Gastroesophageal sphincter (tissue), 4 donors: Measurements from ENCODE around the gene KL. TPM values are rescaled to one million over a fixed set of nuclear protein-coding genes. Genes with fewer than 3 reads are reported as not detected.

Source experiments
- ATAC-seq: fragments of 150-250 bp; one replicate; pipeline ENCODE4 v1.9.1; 2016; ENCODE audit warnings: mild to moderate bottlenecking, moderate library complexity
- H3K27ac ChIP-seq, 4 donors: fragments of 200-600 bp; sonication (generic) in 3 of 4; 1 replicate in 3 of 4; 2 replicates in 1 of 4; pipeline ENCODE4 v1.5.1; 2016 to 2019
- H3K27me3 ChIP-seq: fragments of 200-600 bp; sonication (generic); one replicate; pipeline ENCODE4 v1.5.1; 2019
- H3K36me3 ChIP-seq, 2 donors: fragments of 200-600 bp; sonication (generic); one replicate each; pipeline ENCODE4 v1.5.1; 2019; ENCODE audit warnings: control low read depth in 1 of 2
- H3K4me1 ChIP-seq, 3 donors: fragments of 200-600 bp; sonication (generic); 1 replicate in 2 of 3; 2 replicates in 1 of 3; pipeline ENCODE4 v1.5.1; 2016 to 2019; ENCODE audit warnings: control low read depth in 2 of 3
- H3K4me3 ChIP-seq, 2 donors: fragments of 200-600 bp; sonication (generic); one replicate each; pipeline ENCODE4 v1.5.1; 2019; ENCODE audit warnings: mild to moderate bottlenecking in 1 of 2, moderate library complexity in 1 of 2
- H3K9me3 ChIP-seq, 3 donors: fragments of 200-600 bp; sonication (generic); one replicate each; pipeline ENCODE4 v1.5.1; 2017 to 2019; ENCODE audit warnings: control low read depth in 2 of 3
- CTCF ChIP-seq, 4 experiments: fragments of 200-600 bp in 2 of 4; fragments of 450-650 bp in 2 of 4; sonication (generic) in 1 of 4; IDR thresholded peaks; one replicate each; pipeline ENCODE4 v1.5.1; 2017 to 2019; ENCODE audit warnings: antibody characterized with exemption in 4 of 4, mild to moderate bottlenecking in 2 of 4, moderate library complexity in 2 of 4
- EP300 ChIP-seq: sonication (generic); formaldehyde crosslinking; IDR thresholded peaks from one replicate; pipeline ENCODE4 v1.6.1; 2017; ENCODE audit warnings: antibody characterized with exemption, mild to moderate bottlenecking
- POLR2A ChIP-seq, 2 donors: fragments of 450-650 bp; IDR thresholded peaks; one replicate each; pipeline ENCODE4 v1.6.1; 2017; ENCODE audit warnings: antibody characterized with exemption in 2 of 2, mild to moderate bottlenecking in 2 of 2, moderate library complexity in 1 of 2
- POLR2AphosphoS5 ChIP-seq: sonication (generic); formaldehyde crosslinking; IDR thresholded peaks from one replicate; pipeline ENCODE4 v1.6.1; 2017; ENCODE audit warnings: antibody characterized with exemption
- WGBS, 2 donors: methylation state at CpG; one replicate each; pipeline ENCODE4 v1.1.5; 2018; ENCODE audit warnings: low coverage in 1 of 2; 5-methylcytosine and 5-hydroxymethylcytosine counted together
- total RNA-seq, 4 donors: library from RNA; depleted of rRNA; stranded (reverse); fragments of >200 nt; gene quantifications; one replicate each; pipeline ENCODE4 v1.1.0, GENCODE V29; 2016

The KL gene
- total RNA-seq, 4 donors from 2014 or later: 1.7 to 6.6 (median 3.4) TPM

DNA sequence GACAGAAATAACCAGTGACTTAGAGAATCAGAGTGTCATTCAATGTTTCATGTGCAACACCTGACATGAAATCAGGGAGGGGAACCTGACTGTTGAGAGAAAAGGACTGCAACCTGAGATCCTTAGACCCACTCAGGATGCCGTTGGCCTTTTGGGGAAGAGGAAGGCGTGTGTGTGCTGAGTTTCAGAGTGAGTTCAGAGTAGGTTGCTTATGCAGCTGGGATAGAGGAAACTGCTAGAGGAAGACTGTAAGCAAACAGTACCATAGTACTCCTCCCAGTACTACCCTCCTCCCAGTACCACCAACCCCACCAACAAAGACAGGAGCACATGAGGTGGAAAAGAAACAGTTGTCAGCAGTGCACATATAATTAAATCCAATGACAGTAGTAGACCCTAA, 63.7 kb downstream of the KL start:
- no peak overlapping the region for H3K4me3 ChIP-seq
- H3K36me3 ChIP-seq: no peaks in the 10 kb centered on the region
- H3K27me3 ChIP-seq: no peaks in the 10 kb centered on the region
- 60 to 80% methylated on average over 1 to 2 of the region's 2 CpGs for WGBS, 2 donors
- no peak for ATAC-seq
- TF ChIP-seq EP300 (no peak), POLR2AphosphoS5 (no peak), CTCF (IDR thresholded peaks at IDR 0.05) (no peak), POLR2A (IDR thresholded peaks at IDR 0.05) (no peak)
- H3K4me1 ChIP-seq: peaks cover 0 to 25% (median 0%) of the 10 kb centered on the region in 3 donors
- no peak overlapping the region for H3K27ac ChIP-seq
- H3K9me3 ChIP-seq: no peaks in the 10 kb centered on the region

- Histone ChIP-seq H3K4me3 (no peak overlapping the region), H3K27me3 (no peaks in the 10 kb centered on the region), H3K36me3 (no peaks in the 10 kb centered on the region), H3K9me3 (no peaks in the 10 kb centered on the region), H3K4me1 (peaks cover 0 to 25% (median 0%) of the 10 kb centered on the region in 3 donors), H3K27ac (no peak overlapping the region)
- TF ChIP-seq POLR2A (IDR thresholded peaks at IDR 0.05): no peak
- WGBS, 2 donors: 27 to 42% methylated on average over 5 of the region's 5 CpGs
- ATAC-seq: no peak
Observed at GRCh38 chr13:33080972-33081590, 64.9 kb downstream of the KL start.

DNA sequence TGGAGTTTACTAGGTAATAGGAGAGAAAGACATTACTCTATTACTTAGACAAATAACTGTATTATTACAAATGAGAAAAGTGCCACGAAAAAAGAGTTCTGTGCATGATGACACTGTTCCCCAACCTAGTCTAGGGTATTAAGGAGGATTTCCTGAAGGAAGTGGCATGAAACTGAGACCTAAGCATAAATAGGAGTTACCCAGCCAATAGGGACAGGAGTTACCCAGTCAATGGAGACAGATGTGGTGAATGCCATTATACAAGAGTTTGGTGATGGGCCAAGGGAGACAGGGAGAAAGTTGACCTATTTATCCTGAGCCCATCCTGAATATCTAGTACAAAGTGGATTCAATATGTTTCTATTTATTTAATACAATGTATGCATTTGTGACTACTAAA, 65.4 kb downstream of the KL start:
- peaks cover 0 to 25% (median 0%) of the 10 kb centered on the region in 3 donors for H3K4me1 ChIP-seq
- TF ChIP-seq POLR2AphosphoS5 (no peak), EP300 (no peak), CTCF (IDR thresholded peaks at IDR 0.05) (no peak), POLR2A (IDR thresholded peaks at IDR 0.05) (no peak)
- no peaks in the 10 kb centered on the region for H3K9me3 ChIP-seq
- no peak overlapping the region for H3K27ac ChIP-seq
- no peaks in the 10 kb centered on the region for H3K27me3 ChIP-seq
- H3K4me3 ChIP-seq: no peak overlapping the region
- no peak for ATAC-seq
- H3K36me3 ChIP-seq: no peaks in the 10 kb centered on the region
- 36 to 55% methylated on average over 1 of the region's 1 CpG for WGBS, 2 donors

DNA sequence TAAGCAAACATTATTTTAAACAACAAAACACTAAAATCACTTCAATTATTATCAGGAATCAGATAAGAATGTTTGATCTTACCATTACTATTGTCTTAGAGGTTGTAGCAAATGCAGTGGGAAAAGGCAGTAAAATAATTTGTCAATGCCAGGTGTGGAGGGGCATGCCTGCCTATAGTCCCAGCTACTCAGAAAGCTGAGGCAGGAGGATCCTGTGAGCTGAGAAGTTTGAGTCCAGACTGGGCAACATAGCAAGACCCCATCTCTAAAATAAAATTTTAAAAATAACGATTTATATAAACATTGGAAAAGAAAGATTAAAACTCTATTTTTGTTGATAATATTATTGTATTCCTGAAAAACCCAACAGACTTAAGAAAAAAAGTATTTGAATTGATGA, 66.8 kb downstream of the KL start:
- WGBS, 2 donors: 91% methylated on average over 1 of the region's 1 CpG
- H3K4me1 ChIP-seq: peaks cover 0 to 25% (median 0%) of the 10 kb centered on the region in 3 donors
- no peak overlapping the region for H3K27ac ChIP-seq
- no peak overlapping the region for H3K4me3 ChIP-seq
- no peaks in the 10 kb centered on the region for H3K27me3 ChIP-seq
- H3K36me3 ChIP-seq: no peaks in the 10 kb centered on the region
- no peaks in the 10 kb centered on the region for H3K9me3 ChIP-seq
- no peak for ATAC-seq
- TF ChIP-seq POLR2AphosphoS5: no peak
- no peak for TF ChIP-seq POLR2A (IDR thresholded peaks at IDR 0.05)
- no peak for TF ChIP-seq EP300

DNA sequence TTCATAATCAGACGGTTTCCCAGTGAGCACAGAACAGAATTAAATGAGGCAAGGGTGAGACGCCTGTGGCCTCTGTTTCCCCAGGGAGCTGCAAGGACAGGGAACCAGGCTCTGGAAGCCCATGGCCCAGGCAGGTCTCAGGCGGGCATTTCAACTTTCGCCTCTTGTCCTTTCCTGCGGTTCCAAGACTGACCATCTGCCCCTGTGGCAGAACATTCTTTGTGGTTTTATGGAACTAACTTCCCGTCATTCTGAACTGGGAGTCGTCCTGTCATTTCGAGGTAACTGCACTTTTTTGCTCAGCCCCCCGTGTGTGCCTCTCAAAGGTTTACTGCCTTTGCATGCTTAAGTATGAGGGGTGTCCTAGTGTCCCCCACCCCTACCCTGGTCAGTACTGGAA, 70.9 kb downstream of the KL start:
- TF ChIP-seq CTCF (IDR thresholded peaks at IDR 0.05) (no peak), POLR2AphosphoS5 (no peak), POLR2A (IDR thresholded peaks at IDR 0.05) (no peak), EP300 (no peak)
- Histone ChIP-seq H3K4me3 (no peak overlapping the region), H3K27me3 (no peaks in the 10 kb centered on the region), H3K36me3 (no peaks in the 10 kb centered on the region), H3K27ac (no peak overlapping the region), H3K4me1 (peaks cover 0 to 22% (median 0%) of the 10 kb centered on the region in 3 donors), H3K9me3 (no peaks in the 10 kb centered on the region)
- WGBS, 2 donors: 90 to 94% methylated on average over 2 to 8 of the region's 9 CpGs
- no peak for ATAC-seq

GRCh38 chr13:33087790-33088189, 71.6 kb downstream of the KL start:
- 36 to 43% methylated on average over 3 of the region's 3 CpGs for WGBS, 2 donors
- H3K4me1 ChIP-seq: peaks cover 0 to 22% (median 0%) of the 10 kb centered on the region in 3 donors
- ATAC-seq: no peak

More at GRCh38 chr13:33087790-33088189, 71.6 kb downstream of the KL start:
- no peak overlapping the region for H3K4me3 ChIP-seq
- no peaks in the 10 kb centered on the region for H3K9me3 ChIP-seq
- no peaks in the 10 kb centered on the region for H3K36me3 ChIP-seq
- TF ChIP-seq CTCF (IDR thresholded peaks at IDR 0.05) (no peak), POLR2AphosphoS5 (no peak), EP300 (no peak), POLR2A (IDR thresholded peaks at IDR 0.05) (no peak)
- no peaks in the 10 kb centered on the region for H3K27me3 ChIP-seq
- no peak overlapping the region for H3K27ac ChIP-seq
